ENCODE data around the gene C1R.

- TF ChIP-seq SUZ12 (IDR thresholded peaks at IDR 0.05; ENCODE audit: extremely low read depth, insufficient read depth, insufficient read length) (no peak), YY1 (IDR thresholded peaks at IDR 0.05; ENCODE audit: insufficient read depth, insufficient read length) (no peak), ZNF274 (IDR thresholded peaks at IDR 0.05; ENCODE audit: low read depth, low read length) (no peak)
Measured at GRCh38 chr12:7114851-7115250, 22.6 kb upstream of the C1R start.

Data from NT2/D1 (cell line).